Fibroblast of lung (primary cell): ENCODE results near the gene PTPN2.

Experiments
- CTCF ChIP-seq, 2 donors: IDR thresholded peaks in 1 of 2; conservative IDR thresholded peaks in 1 of 2; 1 replicate in 1 of 2; 2 replicates in 1 of 2; pipeline ENCODE4 v1.5.1; 2011 to 2012; ENCODE audit warnings: low read length in 2 of 2, control low read depth in 1 of 2, inconsistent platforms in 1 of 2, low read depth in 1 of 2, mild to moderate bottlenecking in 1 of 2
- EZH2 ChIP-seq: IDR thresholded peaks from 2 replicates; pipeline ENCODE4 v1.5.1; 2012; ENCODE audit warnings: low read length, control low read depth, mild to moderate bottlenecking; ENCODE audit errors: missing control alignments

DNA sequence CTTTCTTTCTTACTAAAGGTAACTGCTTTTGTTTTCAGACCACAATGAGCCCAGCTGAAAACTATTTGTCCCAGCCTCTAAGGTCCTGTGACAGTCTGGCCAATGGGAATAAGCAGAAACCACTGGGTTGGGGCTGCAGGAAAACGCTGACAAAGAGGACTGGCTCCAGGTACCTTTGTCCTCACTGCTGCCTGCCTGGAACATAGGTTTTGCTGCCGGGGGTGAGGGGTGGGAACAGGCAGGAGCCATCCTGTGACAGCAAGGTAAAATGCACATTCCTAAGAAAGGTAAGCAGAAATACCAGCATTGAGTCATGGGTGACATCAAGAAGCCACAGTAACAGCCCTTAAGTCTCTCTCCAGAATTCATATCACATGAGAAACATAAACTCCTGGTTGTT lies 21.6 kb downstream of the PTPN2 start:
- TF ChIP-seq EZH2 (no peak), CTCF (conservative IDR thresholded peaks at IDR 0.05 in 1 of 2, IDR thresholded peaks at IDR 0.05 in 1 of 2; ENCODE audit: low read depth in 1 of 2, low read length in 2 of 2) (no peak)
